PFSK-1 (cell line): Measurements from ENCODE around the gene RAB6B.

ENCODE experiments used
- POLR2AphosphoS5 ChIP-seq: IDR thresholded peaks from 2 replicates; pipeline ENCODE4 v1.6.1; 2012; ENCODE audit warnings: low read depth, mild to moderate bottlenecking, control low read depth, low read length, moderate library complexity
- SIN3A ChIP-seq: IDR thresholded peaks from 2 replicates; pipeline ENCODE4 v1.6.1; 2012; ENCODE audit warnings: mild to moderate bottlenecking, low read length, moderate library complexity, borderline replicate concordance; ENCODE audit not compliant: insufficient read depth

DNA sequence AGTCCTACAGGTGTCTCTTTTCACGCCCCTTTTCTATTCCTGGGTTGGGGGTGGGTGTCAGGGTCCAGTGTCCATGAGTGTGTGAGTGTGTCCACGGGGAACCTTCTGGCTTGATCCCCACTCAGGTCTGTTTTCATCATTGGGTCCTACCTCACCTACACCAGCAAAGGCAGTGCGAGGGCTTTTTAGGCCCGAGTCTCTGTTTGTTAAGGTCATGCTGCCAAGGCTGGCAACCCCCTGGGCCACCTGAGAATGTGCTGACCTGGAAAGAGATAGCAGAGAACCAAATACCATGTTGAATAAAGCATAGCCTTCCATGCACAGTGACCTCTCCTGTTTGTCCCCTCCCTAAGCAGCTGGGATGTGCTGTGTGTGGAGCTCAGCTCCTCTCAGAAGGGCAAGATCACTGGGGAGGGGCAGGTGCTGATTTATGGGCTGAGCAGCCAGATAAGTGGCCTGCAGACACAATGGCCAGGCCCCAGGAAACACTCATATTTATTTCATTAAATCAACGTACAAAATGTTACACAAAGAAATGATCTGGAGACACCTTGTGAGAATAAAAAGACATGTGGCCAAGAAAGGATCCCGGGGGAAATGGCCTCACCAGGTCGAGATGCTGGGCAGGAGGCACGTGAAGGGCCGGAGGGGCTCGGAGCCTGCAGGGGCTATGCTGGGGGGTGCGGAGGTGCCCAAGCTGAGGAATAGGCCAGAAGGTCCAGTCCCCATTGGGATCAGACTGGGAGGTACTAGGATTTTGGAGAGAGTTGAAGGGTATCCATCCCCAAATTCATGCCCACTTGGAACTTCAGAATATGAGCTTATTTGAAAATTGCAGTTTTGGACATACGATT is 36.1 kb downstream of the RAB6B start:
- TF ChIP-seq POLR2AphosphoS5 (no peak), SIN3A (no peak)
